Left forelimb (tissue), 1 donor: ENCODE results near the gene PCDHA8.
"Not testable (repeated sequence)": the region's sequence is repeated elsewhere in the genome, so short reads cannot be mapped to it uniquely, and the experiment has no call there.

Experiments used
- DNase-seq: peaks from one replicate; pipeline ENCODE4 v3.0.0-alpha.2; 2018; ENCODE audit warnings: low spot score

Gene PCDHA8

DNA sequence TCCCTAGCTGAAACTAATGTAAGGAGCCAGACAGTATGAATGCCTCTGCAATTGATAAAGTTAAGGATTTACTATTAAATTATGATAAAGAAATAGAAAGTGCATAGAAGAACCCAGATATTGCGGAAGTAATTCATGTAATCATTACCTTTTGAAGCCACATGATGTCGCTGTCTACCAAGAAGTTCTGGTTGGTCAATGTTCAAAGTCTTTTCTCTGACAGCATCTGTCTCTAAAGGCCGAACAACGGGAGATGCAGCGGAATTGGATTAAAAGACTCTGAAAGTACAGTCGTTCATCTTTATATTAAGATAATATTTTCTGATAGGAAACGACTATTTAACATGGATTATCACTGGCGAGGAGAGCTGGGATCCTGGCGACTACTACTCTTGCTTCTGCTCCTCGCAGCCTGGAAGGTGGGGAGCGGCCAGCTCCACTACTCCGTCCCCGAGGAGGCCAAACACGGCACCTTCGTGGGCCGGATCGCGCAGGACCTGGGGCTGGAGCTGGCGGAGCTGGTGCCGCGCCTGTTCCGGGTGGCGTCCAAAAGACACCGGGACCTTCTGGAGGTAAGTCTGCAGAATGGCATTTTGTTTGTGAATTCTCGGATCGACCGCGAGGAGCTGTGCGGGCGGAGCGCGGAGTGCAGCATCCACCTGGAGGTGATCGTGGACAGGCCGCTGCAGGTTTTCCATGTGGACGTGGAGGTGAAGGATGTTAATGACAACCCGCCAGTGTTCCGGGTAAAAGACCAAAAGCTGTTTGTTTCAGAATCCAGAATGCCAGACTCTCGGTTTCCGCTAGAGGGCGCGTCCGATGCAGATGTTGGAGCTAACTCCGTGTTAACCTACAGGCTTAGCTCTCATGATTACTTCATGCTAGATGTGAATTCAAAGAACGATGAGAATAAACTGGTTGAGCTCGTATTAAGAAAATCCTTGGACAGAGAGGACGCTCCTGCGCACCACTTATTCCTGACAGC, at the start of gene PCDHA8:
Gene PCDHA8 (plus strand): TSS at position 210 of the 985 bp plus-strand sequence. CDS start 135 bp downstream, at position 345.
- DNase-seq: no peak

GRCh38 chr5:140794595-140795258, 46.3 kb upstream of the PCDHA8 start, which contains the start of gene PCDHA2:
Gene PCDHA2, plus strand, starts transcription at chr5:140794852.
- no peak for DNase-seq

DNA sequence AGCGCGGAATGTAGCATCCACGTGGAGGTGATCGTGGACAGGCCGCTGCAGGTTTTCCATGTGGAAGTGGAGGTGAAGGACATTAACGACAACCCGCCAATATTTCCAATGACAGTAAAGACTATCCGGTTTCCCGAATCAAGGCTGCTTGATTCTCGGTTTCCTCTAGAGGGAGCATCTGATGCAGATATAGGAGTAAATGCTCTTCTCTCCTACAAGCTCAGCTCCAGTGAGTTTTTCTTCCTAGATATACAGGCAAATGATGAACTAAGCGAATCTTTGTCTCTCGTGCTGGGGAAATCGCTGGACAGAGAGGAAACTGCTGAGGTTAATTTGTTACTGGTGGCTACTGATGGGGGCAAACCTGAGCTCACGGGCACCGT, 45.7 kb upstream of the PCDHA8 start:
- no peak for DNase-seq

DNA sequence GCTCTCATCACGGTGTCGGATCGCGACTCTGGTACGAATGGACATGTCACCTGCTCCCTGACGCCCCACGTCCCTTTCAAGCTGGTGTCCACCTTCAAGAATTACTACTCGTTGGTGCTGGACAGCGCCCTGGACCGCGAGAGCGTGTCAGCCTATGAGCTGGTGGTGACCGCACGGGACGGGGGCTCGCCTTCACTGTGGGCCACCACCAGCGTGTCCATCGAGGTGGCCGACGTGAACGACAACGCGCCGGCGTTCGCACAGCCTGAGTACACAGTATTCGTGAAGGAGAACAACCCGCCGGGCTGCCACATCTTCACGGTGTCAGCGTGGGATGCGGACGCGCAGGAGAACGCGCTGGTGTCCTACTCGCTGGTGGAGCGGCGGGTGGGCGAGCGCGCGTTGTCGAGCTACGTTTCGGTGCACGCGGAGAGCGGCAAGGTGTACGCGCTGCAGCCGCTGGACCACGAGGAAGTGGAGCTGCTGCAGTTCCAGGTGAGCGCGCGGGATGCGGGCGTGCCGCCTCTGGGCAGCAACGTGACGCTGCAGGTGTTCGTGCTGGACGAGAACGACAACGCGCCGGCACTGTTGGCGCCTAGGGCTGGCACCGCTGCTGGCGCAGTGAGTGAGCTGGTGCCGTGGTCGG, 44.8 kb upstream of the PCDHA8 start:
- DNase-seq: not testable (repeated sequence)

DNA sequence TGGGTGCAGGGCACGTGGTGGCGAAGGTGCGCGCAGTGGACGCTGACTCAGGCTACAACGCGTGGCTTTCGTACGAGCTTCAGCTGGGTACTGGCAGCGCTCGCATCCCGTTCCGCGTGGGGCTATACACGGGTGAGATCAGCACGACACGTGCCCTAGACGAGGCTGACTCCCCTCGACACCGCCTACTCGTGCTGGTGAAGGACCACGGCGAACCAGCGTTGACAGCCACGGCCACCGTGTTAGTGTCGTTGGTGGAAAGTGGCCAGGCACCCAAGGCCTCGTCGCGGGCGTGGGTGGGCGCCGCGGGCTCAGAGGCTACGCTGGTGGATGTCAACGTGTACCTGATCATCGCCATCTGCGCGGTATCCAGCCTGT, 44.3 kb upstream of the PCDHA8 start:
- no peak for DNase-seq

DNA sequence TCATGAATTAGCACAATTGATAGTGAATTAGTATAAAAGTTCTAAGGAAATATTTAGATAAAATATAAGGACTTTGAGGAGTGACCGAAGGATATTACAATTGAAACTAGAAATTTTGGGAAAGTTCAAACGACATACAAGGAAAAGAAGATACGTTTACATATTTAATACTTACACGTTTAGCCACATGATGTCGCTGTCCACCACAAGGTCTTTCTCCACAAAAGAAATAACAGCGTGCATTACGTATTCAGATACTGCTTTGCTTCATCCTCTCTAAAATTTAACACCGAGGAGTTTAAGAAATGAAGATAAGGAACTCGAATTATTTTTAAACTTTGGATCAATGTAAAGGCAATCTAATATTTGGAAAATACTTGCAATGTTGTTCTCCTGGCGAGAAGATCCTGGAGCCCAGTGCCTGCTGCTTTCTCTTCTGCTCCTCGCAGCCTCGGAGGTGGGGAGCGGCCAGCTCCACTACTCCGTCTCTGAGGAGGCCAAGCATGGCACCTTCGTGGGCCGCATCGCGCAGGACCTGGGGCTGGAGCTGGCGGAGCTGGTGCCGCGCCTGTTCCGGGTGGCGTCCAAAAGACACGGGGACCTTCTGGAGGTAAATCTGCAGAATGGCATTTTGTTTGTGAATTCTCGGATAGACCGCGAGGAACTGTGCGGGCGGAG, 40.0 kb upstream of the PCDHA8 start, which contains the start of gene PCDHA3:
Gene PCDHA3 (plus strand): TSS at position 242 of the 678 bp plus-strand sequence.
- no peak for DNase-seq

- DNase-seq: no peak
These were observed 39.5 kb upstream of the PCDHA8 start for GRCh38 chr5:140801494-140801841.

GRCh38 chr5:140802381-140802780, 38.6 kb upstream of the PCDHA8 start:
- DNase-seq: not testable (repeated sequence)

- no peak for DNase-seq
These were observed 38.2 kb upstream of the PCDHA8 start for GRCh38 chr5:140802781-140803271.

- DNase-seq: no peak
These were observed 33.9 kb upstream of the PCDHA8 start, which contains the start of gene PCDHA4 for GRCh38 chr5:140806834-140807775. Gene PCDHA4, plus strand, starts transcription at chr5:140807068.

- not testable (repeated sequence) for DNase-seq
These were observed 32.6 kb upstream of the PCDHA8 start for GRCh38 chr5:140808241-140808888.

- DNase-seq: no peak
These were observed 32.1 kb upstream of the PCDHA8 start for GRCh38 chr5:140808889-140809291.

GRCh38 chr5:140821375-140822280, 19.4 kb upstream of the PCDHA8 start, which contains the start of gene PCDHA5:
Gene PCDHA5, plus strand, starts transcription at chr5:140821613.
- DNase-seq: no peak

DNA sequence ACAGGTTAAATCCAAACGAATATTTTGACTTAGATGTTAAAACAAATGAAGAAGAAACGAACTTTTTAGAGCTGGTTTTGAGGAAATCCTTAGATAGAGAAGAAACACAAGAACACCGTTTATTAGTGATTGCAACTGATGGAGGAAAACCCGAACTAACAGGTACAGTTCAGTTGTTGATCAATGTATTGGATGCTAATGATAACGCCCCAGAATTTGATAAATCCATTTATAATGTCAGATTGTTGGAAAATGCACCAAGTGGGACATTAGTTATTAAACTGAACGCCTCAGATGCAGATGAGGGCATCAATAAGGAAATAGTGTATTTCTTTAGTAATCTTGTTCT, 18.7 kb upstream of the PCDHA8 start:
- DNase-seq: no peak

GRCh38 chr5:140822969-140823368, 18.0 kb upstream of the PCDHA8 start:
- not testable (repeated sequence) for DNase-seq

DNA sequence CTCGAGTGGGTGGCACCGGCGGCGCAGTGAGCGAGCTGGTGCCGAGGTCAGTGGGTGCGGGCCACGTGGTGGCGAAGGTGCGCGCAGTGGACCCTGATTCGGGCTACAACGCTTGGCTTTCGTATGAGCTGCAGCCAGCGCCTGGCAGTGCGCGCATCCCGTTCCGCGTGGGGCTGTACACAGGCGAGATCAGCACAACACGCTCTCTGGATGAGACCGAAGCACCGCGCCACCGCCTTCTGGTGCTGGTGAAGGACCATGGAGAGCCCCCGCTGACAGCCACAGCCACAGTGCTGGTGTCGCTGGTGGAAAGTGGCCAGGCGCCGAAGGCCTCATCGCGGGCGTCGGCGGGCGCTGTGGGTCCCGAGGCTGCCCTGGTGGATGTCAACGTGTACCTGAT, 17.5 kb upstream of the PCDHA8 start:
- no peak for DNase-seq

- DNase-seq: no peak
These were observed 13.2 kb upstream of the PCDHA8 start, which contains the start of gene PCDHA6 for GRCh38 chr5:140827704-140828361. Gene PCDHA6, plus strand, starts transcription at chr5:140827960. Its CDS starts 132 bp downstream, at chr5:140828092.

GRCh38 chr5:140828362-140828737, 12.6 kb upstream of the PCDHA8 start:
- no peak for DNase-seq
